Stimulated activated CD4-positive, alpha-beta T cell treated with anti-CD3 and anti-CD28 coated beads, Interleukin-15, amount 100 ng/mL, for 1 hour (primary cell): ENCODE measurements around the gene CADM1.

ENCODE experiments used
- DNase-seq, 2 donors: peaks; one replicate each; pipeline ENCODE4 v3.0.0-alpha.2; 2020; ENCODE audit warnings: low read depth in 1 of 2, low spot score in 1 of 2

Gene CADM1

GRCh38 chr11:115324581-115325432 is 179.4 kb downstream of the CADM1 start:
- no peak for DNase-seq

- DNase-seq, result no peak
These were observed 181.5 kb downstream of the CADM1 start for GRCh38 chr11:115322553-115323203.

GRCh38 chr11:115321605-115322289 is 182.5 kb downstream of the CADM1 start:
- no peak for DNase-seq

- DNase-seq, result no peak
These were observed 186.7 kb downstream of the CADM1 start for GRCh38 chr11:115317277-115318185.

GRCh38 chr11:115316696-115317095 is 187.5 kb downstream of the CADM1 start:
- DNase-seq, result no peak

GRCh38 chr11:115314330-115314920 is 189.8 kb downstream of the CADM1 start:
- DNase-seq, result no peak

GRCh38 chr11:115313224-115313838 is 190.9 kb downstream of the CADM1 start:
- no peak for DNase-seq

GRCh38 chr11:115311949-115312348 is 192.3 kb downstream of the CADM1 start:
- no peak for DNase-seq

GRCh38 chr11:115306689-115307088 is 197.5 kb downstream of the CADM1 start:
- DNase-seq, result no peak

GRCh38 chr11:115304774-115305472 is 199.3 kb downstream of the CADM1 start:
- DNase-seq, result no peak

- DNase-seq, result no peak
These were observed 200.2 kb downstream of the CADM1 start for GRCh38 chr11:115303929-115304531.

GRCh38 chr11:115302946-115303703 is 201.1 kb downstream of the CADM1 start:
- no peak for DNase-seq

- no peak for DNase-seq
These were observed 203.4 kb downstream of the CADM1 start for GRCh38 chr11:115300660-115301428.

GRCh38 chr11:115298300-115299012 is 205.8 kb downstream of the CADM1 start:
- no peak for DNase-seq

GRCh38 chr11:115297330-115297729 is 206.9 kb downstream of the CADM1 start:
- DNase-seq, result no peak

GRCh38 chr11:115291325-115291724 is 212.9 kb downstream of the CADM1 start:
- no peak for DNase-seq

GRCh38 chr11:115290893-115291292 is 213.3 kb downstream of the CADM1 start:
- DNase-seq, result no peak
